ENCODE measurements around the gene C2CD2L. TPM values are rescaled to one million over a fixed set of nuclear protein-coding genes. Genes with fewer than 3 reads are reported as not detected.
"Not testable (repeated sequence)": the region's sequence is repeated elsewhere in the genome, so short reads cannot be mapped to it uniquely, and the experiment has no call there.

C2CD2L gene
- total RNA-seq, 1 donor from 2014 or later = 4.1 TPM

GRCh38 chr11:119152043-119152442 lies 44.9 kb downstream of the C2CD2L start:
- DNase-seq (ENCODE audit: low read depth) = no peak

- no peak for DNase-seq (ENCODE audit: low read depth)
These were observed 45.5 kb downstream of the C2CD2L start for GRCh38 chr11:119152604-119153003.

- no peak for DNase-seq (ENCODE audit: low read depth)
These were observed 46.1 kb downstream of the C2CD2L start for GRCh38 chr11:119153049-119153818.

- DNase-seq (ENCODE audit: low read depth) = no peak
These were observed 47.0 kb downstream of the C2CD2L start for GRCh38 chr11:119154178-119154577.

GRCh38 chr11:119155733-119156492 lies 48.8 kb downstream of the C2CD2L start:
- no peak for DNase-seq (ENCODE audit: low read depth)

- no peak for DNase-seq (ENCODE audit: low read depth)
These were observed 49.4 kb downstream of the C2CD2L start for GRCh38 chr11:119156496-119156895.

- no peak for DNase-seq (ENCODE audit: low read depth)
These were observed 49.9 kb downstream of the C2CD2L start for GRCh38 chr11:119157063-119157462.

- no peak for DNase-seq (ENCODE audit: low read depth)
These were observed 51.3 kb downstream of the C2CD2L start for GRCh38 chr11:119158467-119158866.

- no peak for DNase-seq (ENCODE audit: low read depth)
These were observed 53.0 kb downstream of the C2CD2L start for GRCh38 chr11:119160151-119160550.

GRCh38 chr11:119161871-119162270 lies 54.7 kb downstream of the C2CD2L start:
- no peak for DNase-seq (ENCODE audit: low read depth)

GRCh38 chr11:119166368-119167076 lies 59.4 kb downstream of the C2CD2L start:
- peak; percentile 89 for DNase-seq (ENCODE audit: low read depth)

- DNase-seq (ENCODE audit: low read depth) = not testable (repeated sequence)
These were observed 59.9 kb downstream of the C2CD2L start for GRCh38 chr11:119167077-119167458.

- no peak for DNase-seq (ENCODE audit: low read depth)
These were observed 60.8 kb downstream of the C2CD2L start for GRCh38 chr11:119167933-119168332.

Other genes starting within 250 kb of the C2CD2L start
- not detected in 2 replicates for gene CXCR5, start 223.5 kb upstream of the C2CD2L start, total RNA-seq
- gene BCL9L, start 181.4 kb upstream of the C2CD2L start, total RNA-seq = 22.6 and 44.8 TPM in 2 replicates
- gene UPK2, start 151.0 kb upstream of the C2CD2L start, total RNA-seq = 0.10 TPM in 1 of 2 replicates, not detected in the other
- gene FOXR1, start 135.6 kb upstream of the C2CD2L start, total RNA-seq = not detected in 2 replicates
- gene CENATAC, start 109.2 kb upstream of the C2CD2L start, total RNA-seq = 9.0 and 23.3 TPM in 2 replicates
- 998 and 1,564 TPM in 2 replicates for gene RPS25, start 89.0 kb upstream of the C2CD2L start, total RNA-seq
- 102 and 103 TPM in 2 replicates for gene TRAPPC4, start 88.6 kb upstream of the C2CD2L start, total RNA-seq
- gene SLC37A4, start 76.5 kb upstream of the C2CD2L start, total RNA-seq = 26.4 and 32.6 TPM in 2 replicates
- gene HYOU1, start 50.1 kb upstream of the C2CD2L start, total RNA-seq = 172 and 223 TPM in 2 replicates
- gene VPS11, start 39.5 kb upstream of the C2CD2L start, total RNA-seq = 15.8 and 29.3 TPM in 2 replicates
- 12.0 and 24.0 TPM in 2 replicates for gene HMBS, start 22.5 kb upstream of the C2CD2L start, total RNA-seq
- gene DPAGT1, start 5.5 kb upstream of the C2CD2L start, total RNA-seq = 22.1 and 42.9 TPM in 2 replicates
- gene HINFP, start 14.2 kb downstream of the C2CD2L start, total RNA-seq = 11.5 and 20.8 TPM in 2 replicates
- 0.15 TPM in 1 of 2 replicates, not detected in the other for gene ABCG4, start 41.7 kb downstream of the C2CD2L start, total RNA-seq
- gene NLRX1, start 61.4 kb downstream of the C2CD2L start, total RNA-seq = 24.7 and 34.2 TPM in 2 replicates
- 0.30 TPM in 1 of 2 replicates, not detected in the other for gene NHERF4, start 78.1 kb downstream of the C2CD2L start, total RNA-seq
- gene CBL, start 99.0 kb downstream of the C2CD2L start, total RNA-seq = 9.0 and 22.8 TPM in 2 replicates
- gene MCAM, start 209.8 kb downstream of the C2CD2L start, total RNA-seq = 559 and 965 TPM in 2 replicates
- 3.0 and 16.3 TPM in 2 replicates for gene RNF26, start 227.2 kb downstream of the C2CD2L start, total RNA-seq
- gene C1QTNF5, start 233.5 kb downstream of the C2CD2L start, total RNA-seq = 5.6 and 15.7 TPM in 2 replicates
- not detected in 2 replicates for gene MFRP, start 239.4 kb downstream of the C2CD2L start, total RNA-seq